ENCODE results near the gene FRMD4A.

The FRMD4A gene

DNA sequence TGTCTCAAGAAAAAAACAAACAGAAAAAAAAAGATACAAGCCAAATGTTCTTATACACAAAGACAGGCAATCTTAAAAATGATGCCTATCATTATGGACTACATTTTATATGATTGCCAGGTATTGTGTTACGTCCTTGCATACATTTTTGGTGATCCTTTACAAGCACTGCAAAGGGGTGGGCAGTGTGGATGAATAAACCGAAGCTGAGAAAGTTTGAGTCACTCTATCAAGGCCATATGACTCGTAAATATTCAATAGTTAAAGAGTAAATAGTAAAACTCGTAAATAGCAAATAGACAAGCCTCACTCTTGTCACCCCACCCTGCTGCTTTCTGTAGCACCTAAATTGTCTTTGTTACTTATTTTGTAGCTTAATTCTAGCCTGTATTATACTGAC lies 326.2 kb downstream of the FRMD4A start:
- no peak for DNase-seq
- no peaks in the 10 kb centered on the region for H3K36me3 ChIP-seq (replicated peaks; ENCODE audit: insufficient read depth, low read length)
- H3K4me3 ChIP-seq (ENCODE audit: low read length): no peak overlapping the region
- H3K9me2 ChIP-seq (replicated peaks; ENCODE audit: insufficient read depth, low read length): no peaks in the 10 kb centered on the region
- no peak overlapping the region for H3K4me2 ChIP-seq (ENCODE audit: low read depth, low read length)
- H3K79me2 ChIP-seq (ENCODE audit: low read length): no peaks in the 10 kb centered on the region
- no peak overlapping the region for H2AFZ ChIP-seq (ENCODE audit: low read length)
- no peak for TF ChIP-seq EZH2phosphoT487 (IDR thresholded peaks at IDR 0.05; ENCODE audit: low read length)
- no peak for TF ChIP-seq EZH2 (optimal IDR thresholded peaks at IDR 0.05; ENCODE audit: low read depth, low read length)
- TF ChIP-seq, protein P1, sequence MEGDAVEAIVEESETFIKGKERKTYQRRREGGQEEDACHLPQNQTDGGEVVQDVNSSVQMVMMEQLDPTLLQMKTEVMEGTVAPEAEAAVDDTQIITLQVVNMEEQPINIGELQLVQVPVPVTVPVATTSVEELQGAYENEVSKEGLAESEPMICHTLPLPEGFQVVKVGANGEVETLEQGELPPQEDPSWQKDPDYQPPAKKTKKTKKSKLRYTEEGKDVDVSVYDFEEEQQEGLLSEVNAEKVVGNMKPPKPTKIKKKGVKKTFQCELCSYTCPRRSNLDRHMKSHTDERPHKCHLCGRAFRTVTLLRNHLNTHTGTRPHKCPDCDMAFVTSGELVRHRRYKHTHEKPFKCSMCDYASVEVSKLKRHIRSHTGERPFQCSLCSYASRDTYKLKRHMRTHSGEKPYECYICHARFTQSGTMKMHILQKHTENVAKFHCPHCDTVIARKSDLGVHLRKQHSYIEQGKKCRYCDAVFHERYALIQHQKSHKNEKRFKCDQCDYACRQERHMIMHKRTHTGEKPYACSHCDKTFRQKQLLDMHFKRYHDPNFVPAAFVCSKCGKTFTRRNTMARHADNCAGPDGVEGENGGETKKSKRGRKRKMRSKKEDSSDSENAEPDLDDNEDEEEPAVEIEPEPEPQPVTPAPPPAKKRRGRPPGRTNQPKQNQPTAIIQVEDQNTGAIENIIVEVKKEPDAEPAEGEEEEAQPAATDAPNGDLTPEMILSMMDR (IDR thresholded peaks at IDR 0.05; ENCODE audit: low read length): no peak
- H4K20me1 ChIP-seq (ENCODE audit: insufficient read depth, low read length): no peaks in the 10 kb centered on the region
- H3F3A ChIP-seq (ENCODE audit: insufficient read depth, low read length): no peaks in the 10 kb centered on the region
- no peaks in the 10 kb centered on the region for H3K4me1 ChIP-seq (ENCODE audit: low read length)
- no peaks in the 10 kb centered on the region for H3K27me3 ChIP-seq (replicated peaks; ENCODE audit: insufficient read depth, low read length)
- no peaks in the 10 kb centered on the region for H3K9me3 ChIP-seq (replicated peaks; ENCODE audit: insufficient read depth, low read length)
- H3K27ac ChIP-seq (ENCODE audit: low read length): no peak overlapping the region
- H3K9ac ChIP-seq (ENCODE audit: low read length): no peak overlapping the region

- Histone ChIP-seq H2AFZ (ENCODE audit: low read length) (no peak overlapping the region), H3K27me3 (replicated peaks; ENCODE audit: insufficient read depth, low read length) (no peaks in the 10 kb centered on the region), H3K9me3 (replicated peaks; ENCODE audit: insufficient read depth, low read length) (no peaks in the 10 kb centered on the region), H3K9me2 (replicated peaks; ENCODE audit: insufficient read depth, low read length) (no peaks in the 10 kb centered on the region), H3K36me3 (replicated peaks; ENCODE audit: insufficient read depth, low read length) (no peaks in the 10 kb centered on the region), H3K27ac (ENCODE audit: low read length) (no peak overlapping the region), H4K20me1 (ENCODE audit: insufficient read depth, low read length) (no peaks in the 10 kb centered on the region), H3K4me2 (ENCODE audit: low read depth, low read length) (no peak overlapping the region), H3F3A (ENCODE audit: insufficient read depth, low read length) (no peaks in the 10 kb centered on the region), H3K79me2 (ENCODE audit: low read length) (no peaks in the 10 kb centered on the region), H3K4me3 (ENCODE audit: low read length) (no peak overlapping the region), H3K9ac (ENCODE audit: low read length) (no peak overlapping the region), H3K4me1 (ENCODE audit: low read length) (no peaks in the 10 kb centered on the region)
- no peak for TF ChIP-seq EZH2phosphoT487 (IDR thresholded peaks at IDR 0.05; ENCODE audit: low read length)
- TF ChIP-seq EZH2 (optimal IDR thresholded peaks at IDR 0.05; ENCODE audit: low read depth, low read length): no peak
- TF ChIP-seq, protein P1 (IDR thresholded peaks at IDR 0.05; ENCODE audit: low read length): no peak
- no peak for DNase-seq
Measured at GRCh38 chr10:14003517-14004184, 327.1 kb downstream of the FRMD4A start.

GRCh38 chr10:14001298-14002040 lies 329.3 kb downstream of the FRMD4A start:
- H2AFZ ChIP-seq (ENCODE audit: low read length): no peak overlapping the region
- H3K4me1 ChIP-seq (ENCODE audit: low read length): no peaks in the 10 kb centered on the region
- no peaks in the 10 kb centered on the region for H3K27me3 ChIP-seq (replicated peaks; ENCODE audit: insufficient read depth, low read length)
- no peaks in the 10 kb centered on the region for H3K9me3 ChIP-seq (replicated peaks; ENCODE audit: insufficient read depth, low read length)
- TF ChIP-seq, protein P1 (IDR thresholded peaks at IDR 0.05; ENCODE audit: low read length): no peak
- TF ChIP-seq EZH2phosphoT487 (IDR thresholded peaks at IDR 0.05; ENCODE audit: low read length): no peak
- no peak overlapping the region for H3K9ac ChIP-seq (ENCODE audit: low read length)
- no peaks in the 10 kb centered on the region for H3K36me3 ChIP-seq (replicated peaks; ENCODE audit: insufficient read depth, low read length)
- H3K4me3 ChIP-seq (ENCODE audit: low read length): no peak overlapping the region
- no peak overlapping the region for H3K4me2 ChIP-seq (ENCODE audit: low read depth, low read length)
- no peaks in the 10 kb centered on the region for H3K79me2 ChIP-seq (ENCODE audit: low read length)
- DNase-seq: no peak
- H3K27ac ChIP-seq (ENCODE audit: low read length): no peak overlapping the region
- no peaks in the 10 kb centered on the region for H3F3A ChIP-seq (ENCODE audit: insufficient read depth, low read length)
- no peaks in the 10 kb centered on the region for H4K20me1 ChIP-seq (ENCODE audit: insufficient read depth, low read length)
- no peaks in the 10 kb centered on the region for H3K9me2 ChIP-seq (replicated peaks; ENCODE audit: insufficient read depth, low read length)

Data from MM.1S (cell line).